Measurements from ENCODE around the gene CAMK2D.

DNA sequence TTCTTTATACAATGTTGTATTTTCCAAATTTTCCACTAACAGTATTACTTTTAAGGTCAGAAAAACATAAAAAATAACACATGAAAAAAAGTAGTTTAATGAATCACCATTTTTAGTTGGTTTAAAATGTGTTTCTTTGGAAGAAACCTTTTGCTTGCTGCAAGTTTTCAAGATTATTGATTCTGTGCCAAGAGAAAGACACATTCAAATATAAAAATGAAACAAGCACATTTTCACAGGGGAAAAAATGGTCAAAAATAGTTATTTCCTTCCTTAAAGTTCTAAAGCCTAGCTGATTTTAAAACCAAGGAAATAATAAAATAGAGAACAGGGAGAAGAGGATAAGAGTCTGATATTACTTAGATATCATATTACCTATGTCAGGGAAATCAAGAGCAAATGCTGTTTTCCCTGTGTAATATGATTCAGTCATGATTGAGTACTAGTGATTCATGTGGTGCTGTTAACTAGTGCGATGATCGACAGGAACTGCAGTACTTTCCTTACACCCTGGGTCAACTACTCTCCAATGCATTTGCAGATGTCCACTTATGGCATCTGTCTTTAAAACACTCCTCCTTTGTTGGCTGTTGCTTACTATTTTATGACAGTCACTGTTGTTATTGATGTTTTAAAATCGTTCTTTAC, 103.8 kb downstream of the CAMK2D start:
- no peak for TF ChIP-seq EZH2 (IDR thresholded peaks at IDR 0.05; ENCODE audit: low read depth)
- no peak for TF ChIP-seq CTCF (conservative IDR thresholded peaks at IDR 0.05)

All from PC-9 (cell line).